ENCODE data around the gene GPR183. TPM values are rescaled to one million over a fixed set of nuclear protein-coding genes. Genes with fewer than 3 reads are reported as not detected.

The GPR183 gene
- total and polyA plus RNA-seq, 10 of the 15 experiments (the other 5 are each of a cell fraction or from before 2014, with no cell fraction given), result 134 to 669 (median 225) TPM

GRCh38 chr13:99302637-99303505, 4.3 kb downstream of the GPR183 start:
- intact Hi-C loops (cut with micrococcal nuclease; ENCODE audit: unreplicated experiment), result loop anchor here (2.0 to 10.0 kb wide), 2 partner anchors 72 to 202 kb away; partner anchors contain the start of gene TM9SF2
- Histone ChIP-seq H3K27ac (ENCODE audit: control insufficient read depth, insufficient read depth) (peak overlapping the region; percentile 93), H3K79me2 (ENCODE audit: control insufficient read depth, insufficient read depth, low read length) (peaks cover 100% of the 10 kb centered on the region), H3K36me3 (ENCODE audit: control insufficient read depth in 2 of 2, insufficient read depth in 2 of 2, low read length in 1 of 2) (peaks cover 0 to 14% of the 10 kb centered on the region in 2 experiments; a peak in 3 of 4 replicates), H3K27me3 (replicated peaks in 1 of 2; ENCODE audit: control insufficient read depth in 2 of 2, insufficient read depth in 2 of 2, low read length in 1 of 2) (no peaks in the 10 kb centered on the region), H3K4me3 (peak overlapping the region; percentile 98), H3K4me1 (ENCODE audit: control insufficient read depth, insufficient read depth, low read length) (peaks cover 18% of the 10 kb centered on the region), H4K20me1 (ENCODE audit: control insufficient read depth, insufficient read depth) (no peaks in the 10 kb centered on the region; the same call in 1 of the 2 replicates), H3K4me2 (ENCODE audit: control insufficient read depth, insufficient read depth) (peak overlapping the region; percentile 64), H3K9me3 (replicated peaks; ENCODE audit: control insufficient read depth, insufficient read depth, low read length) (no peaks in the 10 kb centered on the region), H3K9ac (ENCODE audit: control insufficient read depth, insufficient read depth, low read length) (peak overlapping the region; percentile 83), H2AFZ (ENCODE audit: control insufficient read depth, low read depth, low read length) (no peak overlapping the region)
- ChIA-PET CTCF (interaction anchor here (0.8 to 6.7 kb wide), 18 partner anchors 14 to 134 kb away, joined by 3 to 61 read pairs (median 4); no protein-coding TSS in a partner anchor), RAD21 (ENCODE audit: unreplicated experiment) (interaction anchor here (0.7 to 14.1 kb wide), 21 partner anchors 10 to 200 kb away, joined by 3 to 247 read pairs (median 11); partner anchors contain the start of gene GPR18), POLR2A (interaction anchor here (0.7 to 8.0 kb wide), 10 partner anchors 10 to 133 kb away, joined by 3 to 59 read pairs (median 4); no protein-coding TSS in a partner anchor), SMC1A (ENCODE audit: uncharacterized antibody, unreplicated experiment) (interaction anchor here (0.7 to 13.7 kb wide), 20 partner anchors 8 to 133 kb away, joined by 3 to 264 read pairs (median 8); no protein-coding TSS in a partner anchor)
- ATAC-seq (peak; percentile 6), FAIRE-seq (no peak), DNase-seq (ENCODE audit: low read depth, low spot score) (no peak)
- no TSS peak for BruUV-seq (replicated peaks)
- in situ Hi-C loops (cut with MboI), result no loop called here
- WGBS (ENCODE audit: insufficient coverage, insufficient replicate concordance, low lambda C conversion rate, missing lambda C conversion rate), result 35% methylated on average over 8 of the region's 8 CpGs
- TF ChIP-seq NFYB (IDR thresholded peaks at IDR 0.05; ENCODE audit: insufficient read depth, low read depth, low read length) (no peak), SUPT20H (IDR thresholded peaks at IDR 0.05; ENCODE audit: borderline replicate concordance, control insufficient read depth, low read depth, low read length) (no peak), BMI1 (IDR thresholded peaks at IDR 0.05; ENCODE audit: borderline replicate concordance) (0 out of 2 replicates have a peak, but pooled peaks have one; percentile 13), RUNX3 (IDR thresholded peaks at IDR 0.05; ENCODE audit: low read length) (peak; percentile 16; the same call in 1 of the 2 replicates), PRDM15 (CRISPR knock-in tag; IDR thresholded peaks at IDR 0.05) (peak; percentile 63; the same call in 1 of the 2 replicates), PAX8 (IDR thresholded peaks at IDR 0.05) (0 out of 2 replicates have a peak, but pooled peaks have one; percentile 19), POU2F2 (IDR thresholded peaks at IDR 0.05; ENCODE audit: borderline replicate concordance, low read depth, low read length) (peak; percentile 26; the same call in 2 of the 3 replicates), BACH1 (IDR thresholded peaks at IDR 0.05; ENCODE audit: borderline replicate concordance) (0 out of 2 replicates have a peak, but pooled peaks have one; percentile 38), ZNF207 (IDR thresholded peaks at IDR 0.05; ENCODE audit: borderline replicate concordance) (no peak), E2F4 (IDR thresholded peaks at IDR 0.05; ENCODE audit: low read depth, low read length) (no peak), PML (IDR thresholded peaks at IDR 0.05; ENCODE audit: low read length) (peak; percentile 56; the same call in 1 of the 2 replicates), MXI1 (IDR thresholded peaks at IDR 0.05; ENCODE audit: low read depth, low read length) (peak; percentile 35; the same call in 1 of the 2 replicates)
- TF ChIP-seq, protein P1, sequence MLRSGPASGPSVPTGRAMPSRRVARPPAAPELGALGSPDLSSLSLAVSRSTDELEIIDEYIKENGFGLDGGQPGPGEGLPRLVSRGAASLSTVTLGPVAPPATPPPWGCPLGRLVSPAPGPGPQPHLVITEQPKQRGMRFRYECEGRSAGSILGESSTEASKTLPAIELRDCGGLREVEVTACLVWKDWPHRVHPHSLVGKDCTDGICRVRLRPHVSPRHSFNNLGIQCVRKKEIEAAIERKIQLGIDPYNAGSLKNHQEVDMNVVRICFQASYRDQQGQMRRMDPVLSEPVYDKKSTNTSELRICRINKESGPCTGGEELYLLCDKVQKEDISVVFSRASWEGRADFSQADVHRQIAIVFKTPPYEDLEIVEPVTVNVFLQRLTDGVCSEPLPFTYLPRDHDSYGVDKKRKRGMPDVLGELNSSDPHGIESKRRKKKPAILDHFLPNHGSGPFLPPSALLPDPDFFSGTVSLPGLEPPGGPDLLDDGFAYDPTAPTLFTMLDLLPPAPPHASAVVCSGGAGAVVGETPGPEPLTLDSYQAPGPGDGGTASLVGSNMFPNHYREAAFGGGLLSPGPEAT (IDR thresholded peaks at IDR 0.05; ENCODE audit: low read depth), result 0 out of 2 replicates have a peak, but pooled peaks have one; percentile 1

All from GM12878 (cell line).